ENCODE measurements around the gene TFF1.

Gene TFF1

DNA sequence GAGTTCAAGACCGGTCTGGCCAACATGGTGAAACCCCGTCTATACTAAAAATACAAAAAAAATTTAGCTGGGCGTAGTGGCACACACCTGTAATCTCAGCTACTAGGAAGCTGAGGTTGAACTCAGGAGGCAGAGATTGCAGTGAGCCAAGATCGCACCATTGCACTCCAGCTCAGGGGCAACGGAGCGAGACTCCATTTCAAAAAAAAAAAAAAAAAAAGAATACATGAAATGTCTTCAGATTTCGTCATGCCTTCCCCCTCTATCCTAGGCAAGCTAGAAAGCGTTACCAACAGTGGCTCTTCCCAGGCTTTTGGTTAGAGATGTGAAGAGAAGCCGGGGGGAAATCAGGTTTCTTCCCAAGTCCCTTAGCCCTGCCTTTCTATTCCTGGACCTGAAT, 3.6 kb downstream of the TFF1 start:
- DNase-seq (ENCODE audit: low read depth), result no peak

DNA sequence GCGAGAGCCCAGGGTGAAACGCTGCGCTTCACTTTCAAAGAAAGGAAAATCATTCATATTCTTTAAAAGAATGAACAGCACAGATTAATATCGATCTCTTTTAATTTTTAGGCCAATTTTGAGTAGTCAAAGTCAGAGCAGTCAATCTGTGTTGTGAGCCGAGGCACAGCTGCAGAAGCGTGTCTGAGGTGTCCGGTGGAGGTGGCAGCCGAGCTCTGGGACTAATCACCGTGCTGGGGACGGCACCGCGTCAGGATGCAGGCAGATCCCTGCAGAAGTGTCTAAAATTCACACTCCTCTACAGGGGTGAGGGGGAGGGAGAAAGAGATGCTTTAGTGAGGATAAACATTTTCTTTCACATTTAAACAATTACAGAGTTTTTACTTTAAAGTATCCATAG, 4.1 kb downstream of the TFF1 start:
- DNase-seq (ENCODE audit: low read depth), result no peak

- no peak for DNase-seq (ENCODE audit: low read depth)
These were observed 5.0 kb downstream of the TFF1 start for GRCh38 chr21:42361286-42361685.

DNA sequence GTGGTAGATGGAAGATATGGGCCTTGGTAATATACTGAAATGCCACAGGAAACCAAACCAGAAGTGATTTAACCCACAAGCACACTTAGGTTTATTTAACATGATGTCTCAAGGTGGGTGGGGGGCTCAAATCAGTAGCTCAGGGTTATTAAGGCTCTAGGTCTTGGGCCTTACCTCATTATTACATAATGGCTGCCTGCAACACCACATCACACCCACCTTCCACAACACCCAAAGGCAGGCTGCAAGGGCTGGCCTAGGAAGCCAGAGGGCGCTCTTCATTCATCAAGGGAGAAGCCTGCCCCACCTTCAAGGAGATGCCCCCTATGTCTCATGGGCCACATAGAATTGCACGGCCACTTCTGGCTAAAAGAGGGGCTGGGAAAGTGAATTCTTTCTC, 6.0 kb downstream of the TFF1 start:
- no peak for DNase-seq (ENCODE audit: low read depth)

DNA sequence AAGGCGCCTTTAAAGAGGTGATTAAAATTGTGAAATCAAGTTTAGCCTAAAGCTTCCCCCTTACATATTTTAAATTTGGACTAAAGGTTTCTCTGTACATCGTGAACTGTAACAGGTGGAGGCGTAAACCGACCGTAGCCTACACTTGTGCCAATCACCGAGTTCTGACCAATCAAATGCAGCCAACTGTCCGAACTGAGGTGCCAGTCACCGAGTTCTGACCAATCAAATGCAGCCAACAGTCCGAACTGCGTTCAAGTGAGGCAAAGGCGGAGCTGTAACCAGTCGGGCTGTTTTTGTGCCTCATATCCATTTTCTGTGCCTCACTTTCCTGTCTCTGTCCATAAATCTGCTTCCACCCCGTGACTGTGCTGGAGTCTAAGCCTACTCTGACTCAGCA, 7.4 kb downstream of the TFF1 start:
- DNase-seq (ENCODE audit: low read depth), result no peak

- DNase-seq (ENCODE audit: low read depth), result no peak
These were observed 8.1 kb downstream of the TFF1 start for GRCh38 chr21:42358261-42358660.

- no peak for DNase-seq (ENCODE audit: low read depth)
These were observed 9.0 kb downstream of the TFF1 start for GRCh38 chr21:42357307-42357706.

DNA sequence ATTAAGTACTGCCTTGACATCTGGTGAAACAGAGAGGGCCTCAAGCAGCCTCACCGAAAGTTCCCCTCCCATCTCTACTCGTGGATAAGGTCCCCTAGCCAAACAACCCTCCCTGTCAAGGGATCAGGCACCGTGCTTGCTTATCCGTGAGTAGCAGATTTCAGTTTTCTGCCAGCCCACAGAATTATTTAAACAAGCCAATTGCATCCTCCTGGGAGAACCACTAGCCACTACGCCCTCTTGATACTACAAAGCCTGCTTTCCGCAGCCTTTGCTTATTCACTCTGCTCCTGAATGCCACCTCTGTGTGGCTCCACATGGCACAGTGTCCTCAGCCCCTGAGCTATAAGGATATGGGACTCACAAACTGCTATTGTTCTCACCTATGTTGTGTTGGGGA, 9.7 kb downstream of the TFF1 start:
- DNase-seq (ENCODE audit: low read depth), result no peak

DNA sequence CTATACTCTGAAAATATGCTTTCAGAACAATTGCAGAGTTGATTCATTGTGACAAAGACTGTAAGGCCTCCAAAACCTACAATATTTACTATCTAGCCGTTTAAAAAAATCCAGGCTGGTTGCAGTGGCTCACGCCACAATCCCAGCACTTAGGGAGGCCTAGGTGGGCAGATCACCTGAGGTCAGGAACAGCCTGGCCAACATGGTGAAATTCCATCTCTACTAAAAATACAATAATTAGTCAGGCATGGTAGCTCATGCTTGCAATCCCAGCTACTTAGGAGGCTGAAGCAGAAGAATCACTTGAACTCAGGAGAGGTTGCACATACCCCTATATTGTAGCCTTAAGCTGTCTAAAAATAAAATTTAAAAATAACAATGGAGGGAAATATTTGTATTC, 10.3 kb downstream of the TFF1 start:
- DNase-seq (ENCODE audit: low read depth), result no peak

GRCh38 chr21:42353623-42354022, 12.7 kb downstream of the TFF1 start:
- no peak for DNase-seq (ENCODE audit: low read depth)

DNA sequence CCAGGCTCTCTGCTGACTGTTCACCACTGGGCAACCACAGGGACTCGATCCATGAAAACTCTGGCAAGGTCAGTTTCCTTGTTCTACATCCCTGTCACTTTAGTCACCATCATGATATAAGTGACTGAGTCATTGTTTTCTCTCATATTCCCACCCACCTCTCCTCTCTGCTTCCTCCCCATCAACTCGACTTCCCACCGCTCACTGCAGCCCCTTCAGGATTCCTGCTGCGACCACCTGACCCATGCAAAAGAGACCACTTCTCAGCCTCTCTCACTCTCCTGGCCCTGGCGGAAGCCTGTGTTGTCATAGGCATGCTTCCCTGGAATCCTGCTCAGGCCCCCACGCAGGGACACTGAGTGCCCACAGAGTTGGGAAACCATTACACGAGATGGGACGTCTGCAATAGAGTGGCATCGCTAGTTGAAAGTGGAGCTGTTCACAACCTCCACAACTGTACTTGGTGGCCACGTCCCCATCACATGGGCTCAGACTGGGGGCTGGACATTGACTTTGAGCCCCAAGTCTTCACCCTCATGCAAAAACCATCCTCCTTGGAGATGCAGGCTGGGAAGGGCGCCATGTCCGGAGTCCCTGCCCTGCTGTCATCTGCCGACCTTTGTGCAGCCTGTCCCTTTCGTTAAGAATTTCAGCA, 13.8 kb downstream of the TFF1 start:
- no peak for DNase-seq (ENCODE audit: low read depth)

- no peak for DNase-seq (ENCODE audit: low read depth)
These were observed 14.5 kb downstream of the TFF1 start for GRCh38 chr21:42351626-42352440.

DNA sequence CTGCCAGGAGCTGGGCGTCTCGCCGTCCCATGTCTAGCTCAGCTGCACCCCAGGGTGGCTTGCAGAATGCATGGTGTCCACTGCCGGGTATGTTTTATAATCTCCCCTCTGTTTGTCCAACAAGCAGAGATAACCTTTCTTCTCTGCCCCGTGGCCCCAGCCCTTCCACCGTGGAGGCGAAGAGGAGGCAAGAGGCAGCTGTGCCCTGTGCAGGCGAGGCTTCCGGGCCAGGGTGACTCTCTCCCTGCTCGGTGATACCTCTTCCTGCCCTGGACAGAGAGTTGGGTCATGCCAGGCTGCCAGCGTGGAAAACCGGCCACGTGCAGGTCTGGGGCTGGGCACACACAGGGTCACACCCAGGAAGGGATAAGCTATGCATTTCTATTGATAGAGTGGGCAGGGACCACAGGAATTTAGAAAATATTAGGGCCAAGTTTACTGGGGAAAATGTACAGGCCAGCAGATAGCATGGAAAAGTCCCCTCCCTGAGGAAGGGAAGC, 15.4 kb downstream of the TFF1 start, which contains the start of gene TFF2:
TSS of gene TFF2 (minus strand) at position 68 of the 500 bp plus-strand sequence. CDS start at position 31, 37 bp downstream.
- no peak for DNase-seq (ENCODE audit: low read depth)

DNA sequence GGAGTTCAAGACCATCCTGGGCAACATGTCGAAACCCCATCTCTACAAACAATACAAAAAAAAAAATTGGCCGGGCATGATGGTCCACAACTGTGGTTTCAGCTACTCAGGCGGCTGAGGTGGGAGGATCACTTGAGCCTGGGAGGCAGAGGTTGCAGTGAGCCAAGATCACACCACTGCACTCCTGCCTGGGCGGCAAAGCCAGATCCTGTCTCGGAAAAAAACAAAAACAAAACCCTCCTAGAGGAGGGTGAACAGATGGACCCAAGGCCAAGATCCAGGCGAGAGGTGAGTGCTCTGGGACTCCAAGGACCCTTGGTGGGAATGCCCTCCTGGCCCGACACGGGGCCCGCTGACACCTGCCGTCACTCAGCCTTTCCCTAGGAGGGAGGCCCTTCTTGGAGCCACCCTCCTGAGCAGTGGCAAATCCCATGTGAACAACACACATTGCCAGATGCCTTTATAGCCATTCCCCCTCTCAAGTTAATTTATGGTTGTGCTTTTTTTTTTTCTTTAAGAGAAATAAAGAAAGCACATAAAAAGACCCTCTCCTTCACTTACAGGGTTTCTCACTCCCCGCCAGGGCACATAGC, 15.9 kb downstream of the TFF1 start:
- DNase-seq (ENCODE audit: low read depth), result no peak

DNA sequence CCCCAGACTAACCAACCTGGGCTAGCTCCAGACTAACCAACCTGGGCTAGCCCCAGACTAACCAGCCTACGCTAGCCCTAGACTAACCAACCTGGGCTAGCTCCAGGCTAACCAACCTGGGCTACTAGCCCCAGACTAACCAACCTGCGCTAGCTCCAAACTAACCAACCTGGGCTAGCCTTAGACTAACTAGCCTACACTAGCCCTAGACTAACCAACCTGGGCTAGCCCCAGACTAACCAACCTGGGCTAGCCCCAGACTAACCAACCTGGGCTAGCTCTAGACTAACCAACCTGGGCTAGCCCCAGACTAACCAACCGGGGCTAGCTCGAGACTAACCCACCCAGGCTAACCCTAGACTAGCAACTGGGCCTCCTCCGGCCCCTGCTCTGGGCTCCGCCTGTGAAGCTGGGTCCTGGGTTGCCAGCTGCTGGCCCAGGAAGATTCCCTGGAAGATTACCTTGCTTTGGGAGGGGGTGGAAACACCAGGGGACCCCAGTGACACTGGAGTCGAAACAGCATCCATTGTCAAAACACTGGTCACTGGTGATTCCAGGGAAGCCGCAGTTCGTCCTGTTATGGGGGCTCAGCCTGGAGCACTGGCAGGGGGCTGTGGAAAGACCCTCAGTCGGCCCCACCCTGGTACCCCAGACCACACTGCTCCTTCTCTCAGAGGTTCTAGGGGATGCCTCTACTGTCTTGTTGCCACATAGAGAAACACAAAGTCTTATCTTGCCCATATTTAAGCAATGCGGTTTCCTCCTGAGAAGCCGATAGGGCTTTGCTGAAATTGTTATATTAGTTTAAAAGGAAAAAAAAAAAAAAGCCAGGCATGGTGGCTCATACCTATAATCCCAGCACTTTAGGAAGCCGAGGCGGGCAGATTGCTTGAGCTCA, 16.7 kb downstream of the TFF1 start:
- DNase-seq (ENCODE audit: low read depth), result no peak

DNA sequence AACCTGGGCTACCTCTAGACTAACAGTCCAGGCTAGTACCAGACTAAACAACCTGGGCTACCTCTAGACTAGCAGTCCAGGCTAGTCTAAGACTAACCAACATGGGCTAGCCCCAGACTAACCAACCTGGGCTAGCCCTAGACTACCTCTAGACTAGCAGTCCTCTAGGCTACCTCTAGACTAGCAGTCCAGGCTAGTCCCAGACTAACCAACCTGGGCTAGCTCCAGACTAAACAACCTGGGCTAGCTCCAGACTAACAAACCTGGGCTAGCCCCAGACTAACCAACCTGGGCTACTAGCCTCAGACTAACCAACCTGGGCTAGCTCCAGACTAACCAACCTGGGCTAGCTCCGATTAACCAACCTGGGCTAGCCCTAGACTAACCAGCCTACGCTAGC, 17.6 kb downstream of the TFF1 start:
- DNase-seq (ENCODE audit: low read depth), result no peak

- DNase-seq (ENCODE audit: low read depth), result no peak
These were observed 18.6 kb downstream of the TFF1 start for GRCh38 chr21:42347601-42348327.

DNA sequence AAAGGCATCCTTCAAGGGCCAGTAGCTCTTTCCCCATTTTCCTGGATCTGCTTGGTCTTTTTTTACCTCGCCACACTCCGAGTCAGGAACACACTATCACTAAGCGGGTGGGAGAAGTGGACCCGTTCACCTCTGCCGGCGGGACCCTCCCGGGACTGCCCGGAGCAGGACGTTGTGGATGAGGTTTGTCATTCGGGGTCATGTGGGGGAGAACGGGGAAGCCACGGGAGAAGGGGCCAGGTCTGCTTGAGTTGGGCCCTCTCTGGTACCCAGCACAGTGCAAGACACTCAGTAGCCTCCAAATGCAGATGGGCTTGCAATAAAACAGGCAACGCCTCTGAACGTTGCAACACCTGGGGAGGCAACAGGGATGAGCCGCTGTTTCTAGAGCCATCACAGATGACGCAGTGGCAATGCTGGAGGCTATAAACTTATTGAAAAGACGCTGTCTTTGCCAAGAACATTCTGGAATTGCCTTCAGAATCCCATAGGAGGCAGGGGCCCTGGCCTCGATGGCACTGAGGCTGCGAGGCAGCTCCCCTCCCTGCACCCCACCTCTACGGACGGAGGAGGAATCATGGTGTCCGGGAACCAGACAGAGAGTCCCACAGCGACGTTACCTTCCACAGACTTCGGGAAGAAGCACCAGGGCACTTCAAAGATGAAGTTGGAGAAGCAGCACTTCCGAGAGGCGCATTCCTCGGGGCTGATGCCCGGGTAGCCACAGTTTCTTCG, 19.3 kb downstream of the TFF1 start:
- DNase-seq (ENCODE audit: low read depth), result no peak

GRCh38 chr21:42346441-42346840, 19.9 kb downstream of the TFF1 start:
- DNase-seq (ENCODE audit: low read depth), result no peak

GRCh38 chr21:42344631-42345030, 21.7 kb downstream of the TFF1 start:
- DNase-seq (ENCODE audit: low read depth), result no peak
